HG02973 (cell line): ENCODE measurements around the gene MKI67.
A peak's percentile ranks its signal among the peaks of the same experiment; 100 is the strongest.

ENCODE experiments used
- ATAC-seq: cut with Tn5 transposase; IDR thresholded peaks from one replicate; pipeline ENCODE4 v1.9.1; 2021; ENCODE audit warnings: moderate library complexity; ENCODE audit not compliant: unreplicated experiment

The MKI67 gene

DNA sequence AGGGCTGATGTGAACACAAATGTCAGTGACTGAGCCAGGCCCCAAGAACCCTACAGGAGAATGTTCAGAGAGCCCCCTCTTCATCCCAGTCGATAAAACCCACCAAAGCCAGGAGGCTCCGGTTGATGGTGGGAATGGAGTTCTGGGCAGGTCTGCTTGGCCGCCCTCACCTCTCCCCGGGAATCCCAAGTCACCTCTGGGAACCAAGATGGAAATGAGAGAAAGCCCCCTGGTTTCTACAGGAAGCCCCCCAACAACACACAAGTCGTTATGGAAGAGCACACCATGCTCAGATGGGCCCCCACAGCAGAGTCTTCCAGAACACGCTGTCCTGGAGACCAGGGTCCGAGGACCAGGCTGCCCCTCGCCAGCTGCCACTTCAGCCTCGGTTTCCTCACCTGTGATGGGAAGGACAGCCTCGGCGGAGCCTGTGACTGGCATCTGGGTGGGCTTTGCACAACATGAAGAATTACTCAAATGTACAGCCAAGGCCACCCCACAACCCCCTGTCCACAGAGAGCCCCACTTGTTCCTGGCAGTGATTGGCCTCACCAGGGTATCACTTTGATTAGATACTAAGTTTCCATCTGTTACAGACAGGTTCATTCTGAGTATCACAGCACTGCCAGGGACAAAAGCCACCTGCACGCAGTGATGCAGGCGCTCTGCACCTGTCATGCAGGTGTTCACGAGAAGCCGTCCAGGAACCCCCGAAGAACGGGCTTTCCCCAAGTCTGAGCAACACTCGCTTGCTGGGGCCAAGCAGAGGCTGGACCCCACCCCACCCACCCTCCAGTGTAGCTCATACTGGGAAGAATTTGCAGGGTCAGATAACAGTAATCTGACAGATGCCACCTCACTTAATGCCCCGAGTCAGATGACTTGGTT lies 57.6 kb downstream of the MKI67 start:
- ATAC-seq: no peak

DNA sequence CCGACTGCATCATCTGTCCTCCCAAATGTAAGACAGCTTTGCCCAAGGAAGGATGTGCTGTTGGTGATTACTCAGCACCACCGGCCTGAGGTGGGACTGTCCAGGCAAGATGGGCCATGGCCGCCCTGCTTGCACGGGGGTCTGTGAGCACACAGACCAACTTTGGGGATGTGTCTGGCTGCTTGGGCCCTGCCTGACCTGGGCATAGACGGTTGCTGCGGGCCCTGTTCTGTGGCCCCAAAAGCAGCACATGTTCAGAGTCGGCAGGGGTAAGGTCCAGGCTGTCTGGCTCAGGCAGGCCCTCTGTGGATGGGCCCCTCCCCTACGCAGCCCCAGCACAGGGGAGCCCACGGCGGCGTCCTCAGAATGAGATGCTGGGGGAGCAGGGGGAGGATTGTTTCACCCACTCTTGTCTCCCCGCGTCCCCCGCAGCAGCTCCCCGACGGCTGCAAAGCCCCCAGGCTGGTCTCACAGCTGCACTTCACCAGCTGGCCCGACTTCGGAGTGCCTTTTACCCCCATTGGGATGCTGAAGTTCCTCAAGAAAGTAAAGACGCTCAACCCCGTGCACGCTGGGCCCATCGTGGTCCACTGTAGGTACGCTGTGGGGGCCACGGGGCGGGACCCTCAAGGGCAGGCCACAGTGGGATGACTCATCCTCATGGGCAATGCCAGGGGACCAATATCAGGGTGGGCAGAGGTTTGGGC lies 58.4 kb downstream of the MKI67 start:
- no peak for ATAC-seq

DNA sequence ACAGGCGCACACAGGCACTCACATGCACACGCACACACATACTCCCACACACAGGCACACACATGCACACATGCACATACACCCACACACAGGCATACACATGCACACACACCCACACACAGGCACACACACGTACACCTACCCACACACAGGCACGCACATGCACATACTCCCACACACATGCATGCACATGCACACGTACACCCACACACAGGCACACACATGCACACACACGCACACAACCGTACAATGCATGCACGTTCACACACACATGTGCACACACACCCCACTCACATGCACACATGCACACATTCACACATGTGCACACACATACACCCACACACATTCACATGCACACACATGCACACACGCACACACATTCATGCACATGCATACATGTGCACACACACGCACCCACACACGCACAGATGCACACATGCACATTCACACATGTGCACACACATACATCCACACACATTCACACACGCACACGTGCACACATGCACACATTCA lies 59.3 kb downstream of the MKI67 start:
- ATAC-seq: no peak

DNA sequence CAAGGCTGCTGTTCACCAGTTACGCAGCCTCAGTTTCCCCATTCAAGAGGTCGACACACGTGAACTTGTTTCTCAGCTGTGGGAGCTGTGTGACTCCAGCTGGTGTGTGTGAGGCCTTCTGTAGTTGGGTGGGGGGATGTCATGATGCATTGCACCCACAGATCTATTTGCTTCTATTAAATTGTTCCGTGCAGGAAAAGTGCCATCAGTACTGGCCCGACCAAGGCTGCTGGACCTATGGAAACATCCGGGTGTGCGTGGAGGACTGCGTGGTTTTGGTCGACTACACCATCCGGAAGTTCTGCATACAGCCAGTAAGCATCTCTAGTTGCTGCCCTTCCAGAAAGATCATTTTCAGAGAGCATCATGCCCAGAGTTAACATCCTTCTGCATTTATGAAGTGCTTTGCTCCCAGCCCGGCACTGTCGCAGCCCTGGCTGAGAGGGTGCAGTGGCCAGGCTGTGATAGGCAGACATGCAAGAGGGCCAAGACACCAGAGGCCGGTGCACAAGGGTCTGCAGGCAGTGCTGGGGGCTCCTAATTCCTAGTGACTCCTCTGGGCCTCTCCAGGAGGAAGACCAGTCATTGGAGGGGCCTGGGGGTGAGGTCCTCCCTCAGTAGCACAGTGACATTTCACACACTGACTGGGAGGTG lies 60.2 kb downstream of the MKI67 start:
- ATAC-seq: no peak

DNA sequence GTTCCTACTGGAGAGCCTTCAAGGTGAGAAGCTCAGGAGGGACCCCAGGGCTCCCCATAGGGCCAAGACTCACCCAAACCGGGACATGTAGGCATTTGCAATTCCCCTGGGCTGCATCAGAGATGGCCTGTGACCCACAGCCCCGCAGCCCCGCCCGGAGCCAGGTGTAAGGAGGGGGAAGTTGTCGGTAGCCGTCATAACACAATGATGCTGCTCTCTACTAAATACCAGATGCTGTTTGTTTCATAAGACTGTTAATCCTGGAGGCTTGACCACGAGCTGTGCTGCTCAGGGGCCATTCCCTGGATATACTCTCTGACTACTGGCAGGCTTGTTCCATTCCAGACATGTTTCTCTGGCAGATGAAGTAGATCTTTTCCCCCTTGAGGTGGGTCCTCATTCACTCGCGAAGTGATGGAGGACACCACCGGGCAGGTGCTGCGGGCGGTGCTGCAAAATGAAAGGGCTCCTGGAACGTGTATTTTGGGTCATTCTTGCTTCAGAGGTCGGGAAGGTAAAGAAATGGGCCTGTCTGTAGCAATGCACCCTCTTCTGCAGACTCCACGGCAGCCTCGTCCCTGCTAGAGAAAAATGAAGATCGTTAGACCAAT lies 61.1 kb downstream of the MKI67 start:
- peak; percentile 36 for ATAC-seq

DNA sequence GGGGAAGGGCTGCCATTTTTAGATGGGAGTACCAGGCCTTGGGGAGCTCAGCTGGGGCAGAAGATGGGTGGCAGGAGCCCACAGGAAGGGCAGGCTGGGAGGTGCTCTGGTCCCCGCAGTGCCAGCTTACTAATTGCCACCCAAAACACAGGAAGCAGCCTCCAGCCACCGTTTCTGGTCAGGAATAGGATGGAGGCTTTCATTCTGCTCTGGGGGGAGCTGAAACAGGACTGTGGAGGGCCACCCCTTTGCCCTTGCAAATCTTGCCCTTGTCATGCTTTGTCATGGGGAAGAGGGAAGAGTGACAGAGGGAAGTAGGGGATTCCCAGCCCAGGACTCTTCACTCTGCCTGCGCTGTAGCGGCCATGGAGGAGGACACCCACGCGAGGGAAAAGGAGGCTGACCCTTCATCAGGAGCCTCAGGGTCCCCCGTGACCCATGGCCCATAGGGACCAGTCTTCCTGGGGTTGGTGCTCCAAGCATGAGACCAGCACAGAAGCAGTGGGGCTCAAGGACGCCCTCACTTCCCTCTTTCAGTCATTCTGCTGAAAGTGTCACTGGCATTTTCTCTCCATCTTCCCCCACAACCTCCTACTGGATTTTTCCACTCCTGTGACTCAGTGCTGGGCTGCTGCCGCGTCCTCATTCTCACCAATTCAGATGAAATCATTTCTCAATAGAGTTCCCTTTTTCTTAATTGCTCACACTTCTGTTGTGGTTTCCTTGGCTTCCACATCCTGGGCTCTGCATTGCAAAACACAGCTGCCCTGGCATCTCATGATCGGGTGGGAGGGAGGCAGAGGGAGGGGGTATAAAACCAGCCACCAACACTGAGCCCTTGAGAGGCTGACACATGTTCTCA lies 61.9 kb downstream of the MKI67 start:
- ATAC-seq: peak; percentile 45

DNA sequence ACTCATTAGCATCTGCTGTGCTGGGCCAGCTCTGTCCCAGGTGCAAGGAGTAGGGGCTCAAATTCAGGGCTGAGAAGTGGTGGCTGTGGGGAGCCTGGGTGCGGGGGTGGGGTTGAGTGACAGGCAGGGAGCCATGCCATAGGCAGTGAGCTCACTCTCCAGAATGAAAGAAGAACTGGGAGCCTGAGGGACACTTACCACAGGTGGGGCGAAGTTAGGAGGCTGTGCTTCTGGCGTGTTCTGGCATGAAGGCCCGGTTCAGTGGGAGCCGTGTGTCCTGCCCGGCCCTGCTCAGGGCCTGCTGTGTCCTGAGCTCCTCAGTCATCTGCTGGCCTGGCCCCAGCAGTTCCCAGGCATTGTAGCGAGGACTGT lies 62.5 kb downstream of the MKI67 start:
- ATAC-seq: peak; percentile 15

DNA sequence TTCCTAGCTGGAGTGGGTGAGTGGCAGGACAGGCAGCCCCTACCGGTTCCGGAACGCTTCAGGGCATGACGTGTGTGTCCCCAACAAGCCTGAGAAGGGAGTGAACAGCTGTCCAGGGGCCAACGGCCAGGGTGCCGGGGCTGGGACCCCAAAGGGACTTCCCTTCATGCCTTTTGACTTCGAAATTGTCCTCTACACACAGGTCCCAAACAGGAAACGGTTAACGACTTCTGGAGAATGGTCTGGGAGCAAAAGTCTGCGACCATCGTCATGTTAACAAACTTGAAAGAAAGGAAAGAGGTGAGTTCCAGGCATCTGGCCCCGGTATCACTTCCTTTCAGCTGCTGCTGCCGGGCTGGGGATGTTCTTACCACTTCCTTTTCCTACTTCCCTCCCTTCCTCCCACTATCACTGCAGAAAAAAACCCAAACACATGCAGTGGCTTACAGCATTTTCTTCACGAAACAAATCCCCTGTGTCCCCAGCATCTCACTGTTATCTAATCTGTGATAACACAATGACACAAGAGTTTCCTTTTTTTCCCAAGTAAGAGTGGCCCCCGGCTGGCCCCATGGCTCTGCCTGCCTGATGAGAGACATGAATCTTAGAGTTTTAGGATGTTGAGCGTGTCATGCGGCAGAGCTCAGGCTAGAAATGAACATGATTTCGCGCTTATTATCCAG lies 63.2 kb downstream of the MKI67 start:
- peak; percentile 46 for ATAC-seq

DNA sequence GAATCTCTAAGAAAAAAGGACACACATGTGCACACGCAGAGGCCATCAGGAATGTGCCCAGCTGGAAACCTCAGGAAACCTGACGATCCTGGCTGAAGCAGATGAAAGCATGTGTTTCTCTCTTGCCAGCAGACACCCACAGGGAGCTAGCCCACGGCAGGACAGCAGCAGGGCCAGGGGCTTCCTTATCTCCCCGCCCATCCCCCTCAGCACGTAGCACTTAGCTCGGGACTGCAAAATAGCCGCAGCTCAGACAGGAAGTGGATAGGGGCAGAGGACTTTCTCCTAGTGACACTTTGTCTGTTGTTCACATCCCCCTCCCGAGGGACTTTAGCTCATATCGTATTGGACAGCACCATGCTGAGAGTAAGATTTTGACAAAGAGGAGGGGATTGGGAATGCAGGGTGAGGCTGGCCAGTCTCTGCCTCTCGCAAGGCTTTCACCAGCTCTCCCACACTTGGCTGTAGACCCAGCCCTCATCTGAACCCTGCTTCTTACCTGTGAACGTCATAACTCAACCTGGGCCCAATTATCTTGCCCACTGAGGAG lies 63.8 kb downstream of the MKI67 start:
- ATAC-seq: peak; percentile 0

DNA sequence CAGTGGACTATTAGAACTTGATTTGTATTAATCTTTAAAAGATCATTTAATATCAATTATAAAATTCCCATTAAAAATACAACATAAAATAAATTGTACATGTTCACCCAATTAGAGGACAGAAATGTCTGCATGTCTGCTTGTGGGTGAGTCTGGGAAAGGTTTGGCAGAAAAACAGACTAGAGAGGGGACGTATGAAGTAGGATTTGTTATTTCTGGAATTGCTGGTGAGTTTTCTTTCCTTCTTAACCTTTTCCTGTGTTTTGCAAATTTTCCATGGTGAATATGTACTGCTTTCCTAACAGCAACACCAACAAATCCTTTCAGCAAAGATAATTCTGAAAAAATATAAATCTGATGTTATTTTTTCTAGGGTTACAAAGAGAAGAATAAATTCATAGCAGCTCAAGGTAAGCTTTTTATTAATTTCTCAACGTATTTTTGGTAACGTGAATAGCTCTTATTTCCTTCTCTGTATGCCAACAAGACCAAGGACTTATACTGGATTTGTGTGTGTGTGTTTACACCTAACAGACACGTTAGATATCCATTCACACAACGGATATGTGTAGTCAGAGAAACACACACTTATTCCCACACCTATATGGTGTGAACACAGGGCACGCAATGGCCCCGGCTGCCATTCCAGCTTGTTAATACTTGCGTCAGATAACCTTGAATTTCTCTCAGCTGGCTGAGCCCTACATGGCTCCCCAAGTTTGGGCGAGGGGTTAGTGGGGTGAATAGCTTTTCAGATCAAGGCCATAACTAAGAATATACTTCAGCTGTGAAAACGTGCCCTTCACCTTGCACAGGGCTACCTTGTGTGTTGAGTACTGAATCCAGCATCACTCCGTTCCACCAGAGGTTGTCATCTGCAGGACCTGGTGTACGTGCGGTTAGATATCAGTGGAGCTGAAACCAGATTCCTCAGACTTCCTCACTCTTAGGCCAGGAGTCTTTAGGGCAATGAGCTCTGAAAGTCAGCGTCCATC lies 64.6 kb downstream of the MKI67 start:
- no peak for ATAC-seq

DNA sequence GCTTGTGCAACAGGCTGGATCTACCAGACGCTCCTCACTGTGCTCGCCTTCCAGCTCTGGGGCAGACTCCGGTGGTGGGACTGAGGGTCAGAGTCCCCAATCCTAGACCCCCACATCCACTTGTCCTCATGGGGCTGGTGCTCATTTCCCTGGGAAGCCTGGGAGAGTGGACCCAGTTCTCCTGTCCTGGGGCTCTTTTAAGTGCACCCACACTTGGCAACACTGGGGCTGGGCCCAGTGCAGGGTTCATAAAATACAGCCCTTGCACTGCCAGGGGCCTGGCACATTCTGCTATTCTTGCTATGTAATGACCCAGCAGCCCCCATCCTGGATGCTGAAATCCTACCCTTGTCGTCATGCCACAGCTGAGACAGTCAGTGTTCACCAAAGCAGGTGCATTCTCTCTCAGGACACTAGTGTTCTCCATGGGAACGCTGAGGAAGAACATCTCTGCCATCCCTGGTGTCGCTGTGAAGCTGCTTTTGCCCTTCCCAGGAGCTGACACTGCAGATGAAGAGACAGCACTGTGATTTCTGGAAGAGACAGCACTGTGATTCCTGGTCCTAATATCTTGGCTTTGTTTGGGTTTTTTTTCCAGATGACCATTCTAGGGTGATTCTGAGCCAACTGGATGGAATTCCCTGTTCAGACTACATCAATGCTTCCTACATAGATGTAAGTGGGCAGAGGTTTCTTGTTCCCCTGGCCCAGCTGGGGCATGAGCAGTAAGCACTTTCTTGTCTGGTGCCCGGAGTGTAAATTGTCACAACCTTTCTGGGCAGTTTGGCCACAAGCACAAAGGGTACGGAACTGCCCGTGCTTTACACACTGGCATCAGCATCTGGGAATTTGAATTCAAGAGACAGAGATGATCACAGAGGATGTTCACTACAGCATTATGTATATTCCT lies 65.6 kb downstream of the MKI67 start:
- no peak for ATAC-seq

DNA sequence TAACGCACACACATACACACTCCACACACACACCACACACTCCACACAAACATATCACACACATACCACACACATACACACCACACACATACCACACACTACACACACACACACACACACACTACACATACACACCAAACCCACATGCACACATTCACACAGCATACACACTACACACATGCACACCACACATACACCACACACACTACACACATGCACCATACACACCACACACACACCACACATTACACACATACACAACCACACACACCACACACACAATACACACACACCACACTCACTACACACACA lies 66.3 kb downstream of the MKI67 start:
- no peak for ATAC-seq

DNA sequence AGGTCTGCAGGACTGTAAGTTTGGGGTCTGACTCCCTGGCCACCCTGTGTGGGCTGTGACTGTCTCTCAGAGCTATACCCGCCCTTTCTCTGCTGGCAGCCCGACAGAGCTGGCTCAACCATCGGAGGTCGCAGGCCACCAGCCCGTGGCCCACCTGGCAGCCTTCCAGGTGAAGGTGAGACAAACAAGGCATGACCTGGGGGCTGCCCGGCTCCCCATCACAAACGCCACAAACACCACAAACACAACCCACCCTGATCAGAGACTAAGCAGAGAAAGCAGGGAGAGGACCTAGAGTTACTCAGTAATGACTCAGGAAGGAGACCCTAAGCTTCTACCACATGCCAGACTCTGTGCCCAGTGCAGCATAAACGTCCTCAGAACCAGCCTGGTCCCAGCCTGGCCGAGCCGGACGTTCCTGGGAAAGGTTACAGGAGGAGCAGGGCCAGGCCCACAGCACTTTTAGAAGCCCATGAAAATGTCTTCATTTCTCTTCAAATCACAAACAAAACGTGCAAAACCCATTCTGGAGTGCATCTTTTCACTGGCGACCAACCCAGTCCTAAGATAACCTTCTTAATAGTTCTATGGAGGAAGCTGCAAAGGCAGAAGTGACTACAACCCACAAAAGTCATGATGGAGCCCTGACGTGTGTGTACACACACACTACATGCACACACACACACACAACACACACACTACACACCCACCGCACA lies 66.8 kb downstream of the MKI67 start:
- no peak for ATAC-seq

DNA sequence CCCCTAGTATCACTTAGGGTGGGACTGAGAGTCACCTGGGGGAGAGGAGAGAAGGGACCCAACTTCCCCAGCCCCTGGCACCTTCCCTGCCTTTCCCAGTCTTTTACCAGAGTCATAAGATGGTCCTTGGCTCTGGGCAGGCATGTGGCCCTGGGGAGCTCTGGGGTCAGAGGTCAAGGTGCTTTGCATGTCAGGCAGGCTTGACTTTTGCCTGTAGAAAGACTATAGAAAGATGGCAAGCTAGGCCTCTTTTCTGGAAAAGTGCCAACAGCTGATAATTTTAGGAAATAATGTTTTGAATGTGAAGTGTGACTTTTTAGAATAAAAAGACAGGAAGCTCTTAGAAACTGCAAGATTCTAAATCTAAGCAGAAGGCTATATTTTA lies 67.5 kb downstream of the MKI67 start:
- no peak for ATAC-seq

DNA sequence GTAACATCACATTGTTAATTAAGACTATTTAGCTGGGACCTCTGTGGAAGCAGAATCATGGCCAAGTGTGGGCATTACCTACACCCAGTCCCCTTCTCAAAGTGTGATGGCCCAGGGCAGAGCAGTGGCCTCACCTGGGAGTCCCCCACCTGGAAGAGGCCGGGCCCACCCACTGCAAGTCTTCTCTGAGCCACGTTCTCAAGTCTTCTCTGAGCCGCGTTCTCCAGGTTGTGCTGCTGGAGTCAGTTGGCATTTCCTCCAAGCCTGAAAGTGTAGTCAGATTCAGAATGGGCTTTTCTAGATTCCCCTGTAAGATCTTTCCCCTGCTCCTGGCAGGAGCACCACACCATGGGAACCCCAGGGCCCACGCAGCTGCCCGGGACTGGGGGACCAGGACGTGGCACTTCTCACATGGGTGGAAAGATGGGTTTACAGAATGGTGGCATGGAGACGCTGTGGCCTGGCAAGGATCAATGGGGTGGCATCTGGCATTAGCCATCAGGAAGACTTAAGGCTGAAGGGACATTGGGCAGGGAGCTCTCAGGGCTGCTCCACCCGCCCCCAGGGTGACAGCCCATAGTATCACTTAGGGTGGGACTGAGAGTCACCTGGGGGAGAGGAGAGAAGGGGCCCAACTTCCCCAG lies 68.0 kb downstream of the MKI67 start:
- ATAC-seq: no peak
